HL-60 (cell line): ENCODE results near the gene GNA14.

Experiments
- REST ChIP-seq: IDR thresholded peaks from 2 replicates; pipeline ENCODE4 v1.6.1; 2012; ENCODE audit warnings: low read depth; ENCODE audit not compliant: insufficient replicate concordance
- TF ChIP-seq, protein P1 (sequence below): IDR thresholded peaks from one replicate; pipeline ENCODE4 v1.5.1; 2011; ENCODE audit warnings: low read length, control low read depth, inconsistent platforms; ENCODE audit not compliant: insufficient read depth

DNA sequence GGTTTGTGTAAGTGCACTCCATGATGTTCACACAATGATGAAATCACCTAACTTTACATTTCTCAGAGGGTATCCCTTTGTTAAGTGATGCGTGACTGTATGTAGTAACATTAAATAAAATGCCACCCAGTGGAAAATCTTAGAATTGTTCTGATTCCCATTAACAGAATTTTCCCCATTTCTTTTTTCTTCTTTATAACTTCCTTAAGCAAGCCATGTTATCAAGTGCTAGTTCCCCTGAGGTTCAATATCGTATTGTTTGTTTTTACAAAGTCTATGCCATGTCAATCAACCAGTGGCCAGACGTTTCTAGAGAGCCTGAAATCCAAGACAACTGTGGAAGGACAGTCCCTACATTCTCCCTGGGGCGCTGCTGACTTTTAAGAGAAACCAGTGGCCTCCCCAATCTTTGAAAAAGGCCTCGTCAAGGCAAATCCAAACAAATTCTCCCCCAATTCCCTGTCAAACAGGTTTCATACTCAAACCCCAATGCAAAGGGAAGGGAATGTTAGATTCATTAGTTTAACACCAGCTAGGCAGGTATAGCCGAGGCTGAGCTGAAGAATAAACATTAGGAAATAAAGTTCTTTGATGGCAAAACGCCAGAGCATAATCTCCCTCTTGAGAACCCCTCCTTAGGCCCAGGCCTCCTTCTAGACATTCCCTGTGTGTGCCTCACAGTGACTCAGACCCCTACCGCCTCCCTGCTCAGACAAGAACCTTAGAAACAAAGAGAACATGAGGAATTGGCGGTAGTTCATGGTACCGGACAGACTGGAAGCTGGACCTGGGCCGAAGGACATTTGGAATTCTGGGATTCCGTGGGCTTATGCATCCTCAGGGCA lies 198.7 kb downstream of the GNA14 start:
- TF ChIP-seq, protein P1, sequence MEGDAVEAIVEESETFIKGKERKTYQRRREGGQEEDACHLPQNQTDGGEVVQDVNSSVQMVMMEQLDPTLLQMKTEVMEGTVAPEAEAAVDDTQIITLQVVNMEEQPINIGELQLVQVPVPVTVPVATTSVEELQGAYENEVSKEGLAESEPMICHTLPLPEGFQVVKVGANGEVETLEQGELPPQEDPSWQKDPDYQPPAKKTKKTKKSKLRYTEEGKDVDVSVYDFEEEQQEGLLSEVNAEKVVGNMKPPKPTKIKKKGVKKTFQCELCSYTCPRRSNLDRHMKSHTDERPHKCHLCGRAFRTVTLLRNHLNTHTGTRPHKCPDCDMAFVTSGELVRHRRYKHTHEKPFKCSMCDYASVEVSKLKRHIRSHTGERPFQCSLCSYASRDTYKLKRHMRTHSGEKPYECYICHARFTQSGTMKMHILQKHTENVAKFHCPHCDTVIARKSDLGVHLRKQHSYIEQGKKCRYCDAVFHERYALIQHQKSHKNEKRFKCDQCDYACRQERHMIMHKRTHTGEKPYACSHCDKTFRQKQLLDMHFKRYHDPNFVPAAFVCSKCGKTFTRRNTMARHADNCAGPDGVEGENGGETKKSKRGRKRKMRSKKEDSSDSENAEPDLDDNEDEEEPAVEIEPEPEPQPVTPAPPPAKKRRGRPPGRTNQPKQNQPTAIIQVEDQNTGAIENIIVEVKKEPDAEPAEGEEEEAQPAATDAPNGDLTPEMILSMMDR, result no peak
- TF ChIP-seq REST, result no peak
